Lower lobe of right lung (tissue), 2 donors: ENCODE data around the gene SRL. TPM values are rescaled to one million over a fixed set of nuclear protein-coding genes. Genes with fewer than 3 reads are reported as not detected.

Source experiments
- ATAC-seq, 2 donors: fragments of 200-7000 bp; cut with Tn5 transposase; one replicate each; pipeline ENCODE4 v1.9.1; 2020 to 2022; ENCODE audit warnings: mild to moderate bottlenecking in 2 of 2, moderate library complexity in 2 of 2
- DNase-seq: peaks from one replicate; pipeline ENCODE4 v3.0.0-alpha.2; 2020
- H3K27ac ChIP-seq: fragments of 200-600 bp; one replicate; pipeline ENCODE4 v1.8.0; 2022
- H3K27me3 ChIP-seq: fragments of 200-600 bp; one replicate; pipeline ENCODE4 v1.8.0; 2022; ENCODE audit warnings: low read depth
- H3K36me3 ChIP-seq: fragments of 200-600 bp; one replicate; pipeline ENCODE4 v1.8.0; 2022; ENCODE audit warnings: mild to moderate bottlenecking
- H3K4me1 ChIP-seq: fragments of 200-600 bp; one replicate; pipeline ENCODE4 v1.8.0; 2022
- H3K4me3 ChIP-seq: fragments of 200-600 bp; one replicate; pipeline ENCODE4 v1.8.0; 2022; ENCODE audit warnings: mild to moderate bottlenecking
- H3K9me3 ChIP-seq: fragments of 200-600 bp; one replicate; pipeline ENCODE4 v1.8.0; 2022
- intact Hi-C: fragments of 100-400 bp; cut with DNase I; formaldehyde crosslinking; loops from one replicate; pipeline ENCODE4 v1.11.0; 2022
- total RNA-seq: library from RNA; stranded (reverse); fragmentation: NEBNext Ultra II Directional; extraction: Animal tissue kit (Norgen Biotek cat#: 25700); gene quantifications from one replicate; pipeline ENCODE4 v1.2.1, GENCODE V29; 2021
- TF ChIP-seq, protein P1 (sequence below): fragments of 200-600 bp; IDR thresholded peaks from one replicate; pipeline ENCODE4 v1.8.0; 2022; ENCODE audit warnings: antibody characterized with exemption, mild to moderate bottlenecking
- donor health status: DM: no; HTN: yes; CAD: no; lungs with severe emphysema.

SRL gene
- total RNA-seq, 1 donor from 2014 or later: 1.4 TPM

DNA sequence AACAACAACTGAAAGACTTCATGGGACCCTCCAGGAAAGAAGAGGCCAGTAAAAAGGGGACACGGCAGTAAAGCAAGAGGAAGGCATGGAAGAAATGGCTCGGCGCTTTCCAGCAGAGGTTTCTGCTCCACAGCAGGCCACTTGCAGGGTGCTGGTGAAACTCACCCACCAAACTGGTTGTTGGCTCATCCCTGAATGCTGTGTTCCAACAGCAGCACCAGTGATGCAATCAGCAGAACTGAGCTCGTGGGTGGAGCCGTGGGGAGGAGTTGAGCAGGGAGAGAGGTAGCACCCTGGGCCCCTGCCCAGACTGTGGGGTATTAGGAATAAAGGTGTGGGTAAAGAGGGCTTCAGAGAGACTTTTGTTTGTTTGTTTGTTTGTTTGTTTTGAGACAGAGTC, 62.9 kb downstream of the SRL start:
- Histone ChIP-seq H3K27me3 (no peaks in the 10 kb centered on the region), H3K4me1 (peaks cover 9% of the 10 kb centered on the region), H3K27ac (no peak overlapping the region), H3K36me3 (no peaks in the 10 kb centered on the region), H3K9me3 (no peaks in the 10 kb centered on the region), H3K4me3 (no peak overlapping the region)
- intact Hi-C loops: no loop called here
- TF ChIP-seq, protein P1, sequence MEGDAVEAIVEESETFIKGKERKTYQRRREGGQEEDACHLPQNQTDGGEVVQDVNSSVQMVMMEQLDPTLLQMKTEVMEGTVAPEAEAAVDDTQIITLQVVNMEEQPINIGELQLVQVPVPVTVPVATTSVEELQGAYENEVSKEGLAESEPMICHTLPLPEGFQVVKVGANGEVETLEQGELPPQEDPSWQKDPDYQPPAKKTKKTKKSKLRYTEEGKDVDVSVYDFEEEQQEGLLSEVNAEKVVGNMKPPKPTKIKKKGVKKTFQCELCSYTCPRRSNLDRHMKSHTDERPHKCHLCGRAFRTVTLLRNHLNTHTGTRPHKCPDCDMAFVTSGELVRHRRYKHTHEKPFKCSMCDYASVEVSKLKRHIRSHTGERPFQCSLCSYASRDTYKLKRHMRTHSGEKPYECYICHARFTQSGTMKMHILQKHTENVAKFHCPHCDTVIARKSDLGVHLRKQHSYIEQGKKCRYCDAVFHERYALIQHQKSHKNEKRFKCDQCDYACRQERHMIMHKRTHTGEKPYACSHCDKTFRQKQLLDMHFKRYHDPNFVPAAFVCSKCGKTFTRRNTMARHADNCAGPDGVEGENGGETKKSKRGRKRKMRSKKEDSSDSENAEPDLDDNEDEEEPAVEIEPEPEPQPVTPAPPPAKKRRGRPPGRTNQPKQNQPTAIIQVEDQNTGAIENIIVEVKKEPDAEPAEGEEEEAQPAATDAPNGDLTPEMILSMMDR: no peak
- DNase-seq (peak; percentile 84), ATAC-seq (peak; percentile 18 to 21)

DNA sequence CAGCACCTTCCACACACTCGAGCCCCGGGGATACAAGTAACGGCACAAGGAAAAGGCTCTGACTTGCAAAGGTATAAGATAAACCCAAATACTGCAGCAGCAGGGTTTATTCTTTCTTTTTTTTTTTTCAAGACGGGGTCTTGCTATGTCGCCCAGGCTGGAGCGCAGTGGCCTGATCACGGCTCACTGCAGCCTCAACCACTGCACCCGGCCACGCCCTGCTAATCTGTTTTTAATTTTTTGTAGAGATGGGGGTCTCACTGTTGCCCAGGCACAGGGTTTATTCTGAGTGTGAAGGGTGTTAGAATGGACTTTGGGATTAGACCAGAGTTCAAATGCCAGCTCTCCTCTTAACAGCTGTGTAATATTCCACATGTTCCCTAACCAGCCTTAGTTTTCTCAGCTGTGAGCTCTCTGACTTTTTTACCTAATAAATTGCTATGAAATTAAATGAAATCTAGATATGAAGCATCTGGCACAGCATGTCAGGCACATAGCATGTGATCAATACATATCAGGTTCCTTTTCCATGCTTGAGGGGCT, 63.3 kb downstream of the SRL start:
- Histone ChIP-seq H3K27ac (no peak overlapping the region), H3K9me3 (no peaks in the 10 kb centered on the region), H3K27me3 (no peaks in the 10 kb centered on the region), H3K4me1 (peaks cover 8% of the 10 kb centered on the region), H3K36me3 (no peaks in the 10 kb centered on the region), H3K4me3 (no peak overlapping the region)
- TF ChIP-seq, protein P1: no peak
- intact Hi-C loops: no loop called here
- no peak for ATAC-seq
- no peak for DNase-seq

DNA sequence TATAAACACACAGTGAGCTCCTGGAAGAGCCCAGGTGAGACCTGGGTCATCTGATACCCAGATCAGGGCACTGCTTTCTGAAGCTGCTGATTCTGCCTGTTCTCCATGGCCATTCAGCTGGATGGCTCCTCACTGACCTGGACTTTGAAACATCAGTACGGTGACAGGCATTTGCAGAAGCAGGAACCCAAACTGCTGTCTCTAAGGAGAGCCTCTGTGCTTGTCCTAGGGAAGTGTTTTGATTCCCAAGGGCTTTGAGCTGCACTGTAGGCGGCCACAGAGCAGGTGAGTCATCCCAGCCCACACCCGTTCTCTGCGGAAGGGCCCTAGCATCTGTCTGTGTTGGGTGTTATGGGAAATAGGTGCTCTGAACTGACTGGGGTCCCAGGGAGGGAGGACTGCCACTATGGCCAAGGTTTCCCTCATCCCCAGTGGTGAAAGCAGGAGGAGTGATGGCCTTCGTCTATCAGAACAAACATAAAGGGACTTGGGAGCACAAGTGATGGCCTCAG, 64.9 kb downstream of the SRL start:
- ATAC-seq (peak in 1 of 2 donors; percentile 56), DNase-seq (no peak)
- Histone ChIP-seq H3K9me3 (no peaks in the 10 kb centered on the region), H3K4me1 (peaks cover 8% of the 10 kb centered on the region), H3K36me3 (no peaks in the 10 kb centered on the region), H3K4me3 (no peak overlapping the region), H3K27ac (no peak overlapping the region), H3K27me3 (no peaks in the 10 kb centered on the region)
- intact Hi-C loops: no loop called here
- TF ChIP-seq, protein P1: no peak

DNA sequence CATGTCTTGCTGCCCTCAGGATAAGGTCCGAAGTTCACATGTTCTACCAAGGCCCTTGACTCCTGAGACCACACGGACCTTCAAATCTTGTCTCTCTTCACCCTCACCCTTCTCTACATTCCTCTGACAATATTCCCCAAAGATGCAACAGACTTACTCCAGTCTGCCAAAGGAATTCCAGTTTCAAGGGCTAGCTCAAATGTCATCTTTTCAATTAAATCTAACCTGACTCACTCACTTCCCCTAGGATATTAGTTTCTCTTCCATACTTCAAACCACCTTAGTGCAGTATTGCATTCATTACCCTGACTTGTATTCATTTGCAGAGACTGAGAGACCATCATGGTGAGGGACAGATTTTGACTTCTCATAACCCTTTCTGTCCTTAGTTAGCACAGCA, 66.0 kb downstream of the SRL start:
- ATAC-seq (no peak), DNase-seq (no peak)
- no peaks in the 10 kb centered on the region for H3K27me3 ChIP-seq
- TF ChIP-seq, protein P1: no peak
- H3K36me3 ChIP-seq: no peaks in the 10 kb centered on the region
- H3K4me1 ChIP-seq: peaks cover 8% of the 10 kb centered on the region
- no peaks in the 10 kb centered on the region for H3K9me3 ChIP-seq
- intact Hi-C loops: no loop called here
- no peak overlapping the region for H3K27ac ChIP-seq
- H3K4me3 ChIP-seq: no peak overlapping the region

DNA sequence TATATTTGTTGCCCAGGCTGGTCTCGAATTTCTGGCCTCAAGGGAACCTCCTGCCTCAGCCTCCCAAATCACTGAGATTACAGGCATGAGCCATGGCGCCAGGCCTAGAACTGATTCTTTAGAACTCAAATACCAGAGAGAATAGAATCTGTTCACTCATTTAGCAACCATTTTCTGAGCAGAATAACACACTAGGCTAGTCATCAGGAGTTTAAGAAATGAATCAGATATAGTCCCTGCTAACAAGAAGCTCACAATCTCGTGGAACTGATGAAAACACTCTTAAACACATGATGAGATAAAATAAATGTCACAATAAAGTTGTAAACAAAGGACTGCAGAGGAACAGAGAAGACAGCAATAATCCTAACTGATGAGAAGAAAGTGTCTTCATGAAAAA, 69.8 kb downstream of the SRL start:
- H3K36me3 ChIP-seq: no peaks in the 10 kb centered on the region
- TF ChIP-seq, protein P1: no peak
- intact Hi-C loops: no loop called here

More for the DNA sequence above, 69.8 kb downstream of the SRL start:
- H3K9me3 ChIP-seq: no peaks in the 10 kb centered on the region
- no peaks in the 10 kb centered on the region for H3K27me3 ChIP-seq
- no peak overlapping the region for H3K27ac ChIP-seq
- no peak overlapping the region for H3K4me3 ChIP-seq
- DNase-seq (no peak), ATAC-seq (no peak)
- H3K4me1 ChIP-seq: no peaks in the 10 kb centered on the region
